Measurements from ENCODE around the gene ZCCHC8.
A peak's percentile ranks its signal among the peaks of the same experiment; 100 is the strongest.

Gene ZCCHC8

GRCh38 chr12:122427403-122427802 is 73.3 kb downstream of the ZCCHC8 start:
- DNase-seq (ENCODE audit: low read depth, low spot score): no peak

DNA sequence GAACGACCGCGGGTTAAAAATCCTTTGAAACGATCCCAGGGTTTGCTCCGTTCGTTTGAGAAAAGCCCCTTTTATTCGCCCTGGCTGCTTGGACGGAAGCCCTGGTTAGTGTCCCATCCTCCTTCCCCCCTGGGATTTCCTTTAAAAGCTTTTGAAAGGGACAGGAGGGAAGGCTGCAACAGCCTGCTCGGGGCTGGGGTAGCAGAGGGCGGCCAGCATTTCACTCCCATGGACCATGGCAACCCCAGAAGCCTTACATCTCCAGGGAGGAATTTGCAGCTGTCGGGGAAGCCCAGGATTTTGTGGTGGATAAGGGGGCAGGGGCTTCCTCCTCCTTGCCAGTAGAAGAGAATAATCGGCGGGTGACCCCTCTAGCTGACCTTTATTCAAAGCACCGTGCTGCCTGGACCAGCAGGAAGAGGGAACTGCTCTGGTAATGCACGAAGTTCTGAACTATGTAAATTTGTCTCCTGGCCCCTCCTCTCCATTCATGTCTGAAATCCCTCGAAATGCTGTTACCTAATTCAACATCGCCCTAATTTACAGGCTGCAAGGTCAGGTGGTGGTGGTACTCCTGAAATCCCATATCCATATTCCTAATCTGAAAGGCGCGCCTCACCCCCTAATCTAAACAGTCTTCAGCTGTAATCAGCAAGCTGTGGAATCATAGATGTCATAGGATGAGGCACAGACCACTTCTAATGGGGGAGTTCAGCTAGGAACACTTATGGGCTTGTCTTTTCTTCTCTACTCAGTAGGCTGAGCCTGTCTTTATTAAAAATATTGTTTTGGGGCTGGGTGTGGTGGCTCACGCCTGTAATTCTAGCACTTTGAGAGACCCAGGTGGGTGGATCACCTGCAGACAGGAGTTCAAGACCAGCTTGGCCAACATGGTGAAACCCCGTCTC is 77.2 kb downstream of the ZCCHC8 start:
- no peak for DNase-seq (ENCODE audit: low read depth, low spot score)

GRCh38 chr12:122422730-122423257 is 77.9 kb downstream of the ZCCHC8 start:
- no peak for DNase-seq (ENCODE audit: low read depth, low spot score)

DNA sequence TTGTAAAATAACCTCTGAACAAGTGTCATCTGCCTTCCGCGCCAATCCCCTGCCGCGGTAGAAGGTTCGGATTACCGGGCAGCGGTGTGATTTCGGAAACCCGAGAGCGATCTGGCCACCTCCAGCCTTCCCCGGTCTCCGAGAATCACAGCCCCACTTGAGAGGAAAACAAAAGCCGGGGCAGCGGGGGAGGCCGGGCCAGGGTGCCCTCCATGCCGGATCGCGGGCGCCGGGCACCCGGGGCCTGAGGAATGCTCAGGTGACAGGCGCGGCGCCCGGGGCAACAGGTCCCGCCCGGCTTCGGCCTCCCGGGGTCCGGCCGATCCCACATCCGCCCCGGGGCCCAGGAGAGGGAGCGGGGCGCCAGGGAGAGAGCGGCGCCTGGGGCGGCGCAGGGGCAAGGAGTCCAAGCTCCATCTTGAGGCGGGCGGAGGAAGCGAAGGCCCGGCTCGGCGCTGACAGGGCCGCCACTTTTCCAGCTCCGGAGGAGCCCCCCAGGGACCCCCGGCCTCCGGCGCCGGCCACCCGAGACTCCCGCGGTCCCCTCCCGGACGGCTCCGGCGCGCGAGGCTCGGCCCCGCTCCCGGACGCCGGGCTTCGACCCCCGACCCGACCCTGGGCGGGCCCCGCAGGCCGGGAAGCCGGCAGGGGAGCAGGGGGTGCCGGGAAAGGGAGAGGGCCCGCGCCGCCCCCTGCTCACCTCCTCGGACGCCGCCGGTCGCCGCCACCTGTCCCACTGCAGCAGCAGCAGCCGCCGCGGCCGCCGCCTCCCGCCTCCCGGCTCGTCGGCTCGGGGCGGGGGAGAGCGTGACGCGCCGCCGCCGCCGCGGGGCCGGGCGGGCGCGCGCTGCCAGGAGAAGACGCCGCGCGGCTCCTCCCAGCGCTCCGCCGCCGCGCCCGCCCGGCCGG is 78.7 kb downstream of the ZCCHC8 start, which contains the start of gene CLIP1:
Gene CLIP1 (minus strand): TSS at position 849 of the 909 bp plus-strand sequence. CDS start 42,217 bp downstream, outside the sequence.
- DNase-seq (ENCODE audit: low read depth, low spot score): peak; percentile 26

Data from smooth muscle cell of the brain vasculature (primary cell).